ENCODE data around the gene TADA1. TPM values are rescaled to one million over a fixed set of nuclear protein-coding genes. Genes with fewer than 3 reads are reported as not detected.
A peak's percentile ranks its signal among the peaks of the same experiment; 100 is the strongest.
"Not testable (repeated sequence)": the region's sequence is repeated elsewhere in the genome, so short reads cannot be mapped to it uniquely, and the experiment has no call there.

The TADA1 gene
- total RNA-seq, 1 donor from 2014 or later, result 14.0 TPM

DNA sequence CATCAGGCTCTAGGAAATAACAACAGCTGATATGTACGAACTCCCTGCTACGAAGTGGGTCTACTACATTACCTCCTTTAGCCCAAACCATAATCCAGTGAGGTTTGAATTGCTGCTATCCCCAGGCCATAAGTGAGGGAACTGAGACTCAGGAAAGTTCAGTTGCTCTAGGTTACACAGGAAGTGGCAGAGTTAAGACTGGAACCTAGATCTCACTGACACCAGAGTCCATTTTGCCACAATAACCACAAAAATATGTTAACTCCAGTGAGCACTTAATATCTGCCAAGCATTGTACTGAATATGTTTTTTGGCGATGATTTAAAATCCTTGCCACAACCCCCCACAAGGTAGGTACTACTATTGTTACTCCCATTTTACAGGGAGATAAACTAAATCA is 8.9 kb upstream of the TADA1 start:
- H3K27me3 ChIP-seq, result peaks cover 4% of the 10 kb centered on the region
- no peak for TF ChIP-seq POLR2AphosphoS5 (IDR thresholded peaks at IDR 0.05; ENCODE audit: insufficient read depth in 1 of 2, low read depth in 1 of 2)
- TF ChIP-seq, protein P1, sequence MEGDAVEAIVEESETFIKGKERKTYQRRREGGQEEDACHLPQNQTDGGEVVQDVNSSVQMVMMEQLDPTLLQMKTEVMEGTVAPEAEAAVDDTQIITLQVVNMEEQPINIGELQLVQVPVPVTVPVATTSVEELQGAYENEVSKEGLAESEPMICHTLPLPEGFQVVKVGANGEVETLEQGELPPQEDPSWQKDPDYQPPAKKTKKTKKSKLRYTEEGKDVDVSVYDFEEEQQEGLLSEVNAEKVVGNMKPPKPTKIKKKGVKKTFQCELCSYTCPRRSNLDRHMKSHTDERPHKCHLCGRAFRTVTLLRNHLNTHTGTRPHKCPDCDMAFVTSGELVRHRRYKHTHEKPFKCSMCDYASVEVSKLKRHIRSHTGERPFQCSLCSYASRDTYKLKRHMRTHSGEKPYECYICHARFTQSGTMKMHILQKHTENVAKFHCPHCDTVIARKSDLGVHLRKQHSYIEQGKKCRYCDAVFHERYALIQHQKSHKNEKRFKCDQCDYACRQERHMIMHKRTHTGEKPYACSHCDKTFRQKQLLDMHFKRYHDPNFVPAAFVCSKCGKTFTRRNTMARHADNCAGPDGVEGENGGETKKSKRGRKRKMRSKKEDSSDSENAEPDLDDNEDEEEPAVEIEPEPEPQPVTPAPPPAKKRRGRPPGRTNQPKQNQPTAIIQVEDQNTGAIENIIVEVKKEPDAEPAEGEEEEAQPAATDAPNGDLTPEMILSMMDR (IDR thresholded peaks at IDR 0.05), result no peak
- TF ChIP-seq POLR2A (IDR thresholded peaks at IDR 0.05), result no peak
- no peaks in the 10 kb centered on the region for H3K36me3 ChIP-seq
- no peak overlapping the region for H3K4me3 ChIP-seq
- no peaks in the 10 kb centered on the region for H3K9me3 ChIP-seq
- intact Hi-C loops (cut with DNase I), result no loop called here
- H3K4me1 ChIP-seq, result peaks cover 6% of the 10 kb centered on the region
- H3K27ac ChIP-seq, result no peak overlapping the region
- DNase-seq (ENCODE audit: extremely low spot score in 2 of 2), result no peak

DNA sequence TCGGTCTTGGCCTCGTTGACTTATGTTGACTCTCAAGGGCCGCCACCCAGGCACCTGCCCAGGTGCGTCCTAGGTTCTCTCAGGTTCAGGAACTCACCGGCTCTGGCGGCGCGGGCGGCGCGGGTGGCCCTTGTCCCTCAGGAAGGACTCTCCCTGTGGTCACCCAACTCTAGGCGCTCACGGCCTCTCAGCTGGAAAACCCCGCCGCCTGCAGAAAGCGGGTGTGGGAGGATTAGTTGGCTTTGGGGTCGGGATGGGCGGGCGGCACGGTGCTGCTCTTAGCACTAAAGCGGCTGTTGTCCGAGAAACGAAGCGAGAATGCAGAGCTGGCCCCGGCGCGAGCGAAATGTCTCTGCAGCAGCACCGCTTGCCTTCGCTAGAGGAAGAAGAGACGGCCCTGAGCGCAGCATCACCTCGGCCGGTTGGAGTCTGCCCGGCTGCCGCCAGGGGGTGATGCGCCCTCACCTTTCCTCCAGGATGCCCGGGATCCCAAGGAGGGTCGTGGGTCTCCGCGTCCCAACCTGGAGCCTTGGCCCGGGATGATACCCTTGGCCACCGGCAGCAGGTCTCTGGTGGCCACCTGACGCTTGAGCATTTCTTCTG is 8.1 kb upstream of the TADA1 start:
- intact Hi-C loops (cut with DNase I), result no loop called here
- no peaks in the 10 kb centered on the region for H3K36me3 ChIP-seq
- TF ChIP-seq, protein P1 (IDR thresholded peaks at IDR 0.05), result peak in 2 of 3 experiments; percentile 39 to 47
- TF ChIP-seq POLR2A (IDR thresholded peaks at IDR 0.05) (no peak), POLR2AphosphoS5 (IDR thresholded peaks at IDR 0.05; ENCODE audit: insufficient read depth in 1 of 2, low read depth in 1 of 2) (no peak)
- H3K9me3 ChIP-seq, result no peaks in the 10 kb centered on the region
- no peak overlapping the region for H3K27ac ChIP-seq
- no peak overlapping the region for H3K4me3 ChIP-seq
- H3K4me1 ChIP-seq, result peaks cover 6% of the 10 kb centered on the region
- no peak for DNase-seq (ENCODE audit: extremely low spot score in 2 of 2)
- H3K27me3 ChIP-seq, result peaks cover 4% of the 10 kb centered on the region

DNA sequence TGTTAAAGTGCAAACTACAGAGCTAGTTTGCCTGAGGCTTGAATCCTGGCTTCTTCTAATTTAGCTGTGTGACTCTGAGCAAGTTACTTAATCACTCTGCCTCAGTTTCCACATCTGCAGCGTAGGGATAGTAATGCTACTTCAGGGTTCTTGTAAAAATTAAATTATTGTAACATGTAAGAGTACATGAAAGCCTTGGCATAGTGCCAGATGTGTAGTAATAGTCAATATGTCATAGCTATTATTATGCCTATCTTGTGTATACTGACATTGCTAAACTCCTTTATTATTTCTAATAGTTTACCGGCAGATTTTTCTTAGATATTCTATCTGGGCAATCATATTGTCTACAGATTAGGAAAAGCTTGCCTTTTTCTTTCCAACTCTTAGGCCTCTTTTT is 6.8 kb upstream of the TADA1 start:
- Histone ChIP-seq H3K27ac (no peak overlapping the region), H3K9me3 (no peaks in the 10 kb centered on the region), H3K27me3 (peaks cover 4% of the 10 kb centered on the region), H3K4me3 (no peak overlapping the region), H3K4me1 (peaks cover 6% of the 10 kb centered on the region), H3K36me3 (no peaks in the 10 kb centered on the region)
- no peak for DNase-seq (ENCODE audit: extremely low spot score in 2 of 2)
- TF ChIP-seq POLR2A (IDR thresholded peaks at IDR 0.05) (no peak), POLR2AphosphoS5 (IDR thresholded peaks at IDR 0.05; ENCODE audit: insufficient read depth in 1 of 2, low read depth in 1 of 2) (no peak)
- TF ChIP-seq, protein P1 (IDR thresholded peaks at IDR 0.05), result no peak
- intact Hi-C loops (cut with DNase I), result no loop called here

DNA sequence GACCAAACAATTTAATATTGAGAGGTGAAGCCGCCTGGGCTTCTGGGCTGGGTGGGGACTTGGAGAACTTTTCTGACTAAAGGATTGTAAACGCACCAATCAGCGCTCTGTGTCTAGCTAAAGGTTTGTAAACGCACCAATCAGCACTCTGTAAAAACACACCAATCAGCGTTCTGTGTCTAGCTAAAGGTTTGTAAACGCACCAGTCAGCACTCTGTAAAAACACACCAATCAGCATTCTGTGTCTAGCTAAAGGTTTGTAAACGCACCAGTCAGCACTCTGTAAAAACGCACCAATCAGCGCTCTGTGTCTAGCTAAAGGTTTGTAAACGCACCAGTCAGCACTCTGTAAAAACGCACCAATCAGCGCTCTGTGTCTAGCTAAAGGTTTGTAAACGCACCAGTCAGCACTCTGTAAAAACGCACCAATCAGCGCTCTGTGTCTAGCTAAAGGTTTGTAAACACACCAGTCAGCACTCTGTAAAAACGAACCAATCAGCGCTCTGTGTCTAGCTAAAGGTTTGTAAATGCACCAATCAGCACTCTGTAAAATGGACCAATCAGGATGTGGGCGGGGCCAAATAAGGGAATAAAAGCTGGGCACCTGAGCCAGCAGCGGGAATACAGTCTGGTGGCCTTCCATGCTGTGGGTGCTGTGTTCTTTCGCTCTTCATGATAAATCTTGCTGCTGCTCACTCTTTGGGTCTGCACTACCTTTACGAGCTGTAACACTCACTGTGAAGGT is 2.3 kb upstream of the TADA1 start:
- not testable (repeated sequence) for H3K27ac ChIP-seq; H3K9me3 ChIP-seq; H3K27me3 ChIP-seq; DNase-seq (ENCODE audit: extremely low spot score in 2 of 2); H3K4me3 ChIP-seq; H3K36me3 ChIP-seq
- H3K4me1 ChIP-seq, result peaks cover 23% of the 10 kb centered on the region
- intact Hi-C loops (cut with DNase I), result loop anchor here (5.0 to 10.0 kb wide), 2 partner anchors 36 to 356 kb away; no protein-coding TSS in a partner anchor

DNA sequence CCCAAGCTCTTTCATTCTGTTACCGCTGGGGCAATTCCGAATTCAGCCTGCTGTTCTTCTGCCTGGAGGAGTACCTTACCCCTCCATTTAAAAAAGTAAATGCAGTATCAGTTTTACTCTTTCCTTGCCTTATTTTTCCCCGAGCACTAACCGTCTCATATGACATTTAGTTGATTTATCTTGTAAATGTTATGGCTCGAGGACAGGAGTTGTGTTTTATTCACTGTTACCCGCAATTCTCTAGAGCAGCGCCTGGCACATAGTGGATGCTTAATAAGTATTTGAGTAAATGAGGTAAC is 425 bp upstream of the TADA1 start:
- H3K4me3 ChIP-seq, result peak overlapping the region; percentile 71 to 79
- no peak for DNase-seq (ENCODE audit: extremely low spot score in 2 of 2)
- intact Hi-C loops (cut with DNase I), result loop anchor here (5.0 to 10.0 kb wide), 2 partner anchors 34 to 358 kb away; no protein-coding TSS in a partner anchor
- peak overlapping the region; percentile 89 for H3K27ac ChIP-seq
- no peaks in the 10 kb centered on the region for H3K36me3 ChIP-seq
- H3K27me3 ChIP-seq, result no peaks in the 10 kb centered on the region
- peaks cover 35% of the 10 kb centered on the region for H3K4me1 ChIP-seq
- TF ChIP-seq, protein P1 (IDR thresholded peaks at IDR 0.05), result no peak
- TF ChIP-seq POLR2A (IDR thresholded peaks at IDR 0.05) (no peak), POLR2AphosphoS5 (IDR thresholded peaks at IDR 0.05; ENCODE audit: insufficient read depth in 1 of 2, low read depth in 1 of 2) (no peak)
- no peaks in the 10 kb centered on the region for H3K9me3 ChIP-seq
